Ectodermal cell (in vitro differentiated cells): ENCODE data around the gene IGSF3.
A peak's percentile ranks its signal among the peaks of the same experiment; 100 is the strongest.

ENCODE experiments used
- H3K27ac ChIP-seq: 2 replicates; pipeline ENCODE4 v1.7.0; 2013; ENCODE audit warnings: mild to moderate bottlenecking, low read depth, low read length; ENCODE audit not compliant: insufficient read depth, poor library complexity, severe bottlenecking
- H3K27me3 ChIP-seq: 2 replicates; pipeline ENCODE4 v1.7.0; 2013; ENCODE audit warnings: mild to moderate bottlenecking, low read length; ENCODE audit not compliant: insufficient read depth, control insufficient read depth, poor library complexity, severe bottlenecking
- H3K36me3 ChIP-seq: one replicate; pipeline ENCODE4 v1.7.0; 2013; ENCODE audit warnings: low read length; ENCODE audit not compliant: control insufficient read depth, insufficient read depth
- H3K4me1 ChIP-seq: one replicate; pipeline ENCODE4 v1.7.0; 2013; ENCODE audit warnings: low read length; ENCODE audit not compliant: control insufficient read depth, insufficient read depth
- H3K4me3 ChIP-seq: 2 replicates; pipeline ENCODE4 v1.7.0; 2013; ENCODE audit warnings: low read depth, low read length, control low read depth; ENCODE audit not compliant: insufficient read depth
- H3K9me3 ChIP-seq: 2 replicates; pipeline ENCODE4 v1.7.0; 2013; ENCODE audit warnings: mild to moderate bottlenecking, low read length, moderate library complexity; ENCODE audit not compliant: control insufficient read depth
- WGBS, 2 experiments: methylation state at CpG; one replicate each; pipeline ENCODE4 v1.1.7; 2013; ENCODE audit warnings: missing lambda C conversion rate in 2 of 2; 5-methylcytosine and 5-hydroxymethylcytosine counted together

IGSF3 gene

GRCh38 chr1:116677474-116678062, 10.0 kb upstream of the IGSF3 start:
- Histone ChIP-seq H3K36me3 (no peaks in the 10 kb centered on the region), H3K27me3 (no peaks in the 10 kb centered on the region)

GRCh38 chr1:116676291-116676690, 8.8 kb upstream of the IGSF3 start:
- 90 to 96% methylated on average over 2 of the region's 2 CpGs for WGBS, 2 experiments
- Histone ChIP-seq H3K36me3 (no peaks in the 10 kb centered on the region), H3K27ac (no peak overlapping the region), H3K4me3 (no peak overlapping the region), H3K27me3 (no peaks in the 10 kb centered on the region), H3K4me1 (peaks cover 2% of the 10 kb centered on the region), H3K9me3 (no peaks in the 10 kb centered on the region)

More at GRCh38 chr1:116677474-116678062, 10.0 kb upstream of the IGSF3 start:
- no peak overlapping the region for H3K27ac ChIP-seq
- H3K4me3 ChIP-seq, result no peak overlapping the region
- H3K4me1 ChIP-seq, result peaks cover 2% of the 10 kb centered on the region
- H3K9me3 ChIP-seq, result no peaks in the 10 kb centered on the region
- 91 to 92% methylated on average over 2 of the region's 2 CpGs for WGBS, 2 experiments

- H3K36me3 ChIP-seq, result no peaks in the 10 kb centered on the region
- peaks cover 2% of the 10 kb centered on the region for H3K4me1 ChIP-seq
- no peaks in the 10 kb centered on the region for H3K27me3 ChIP-seq
- no peaks in the 10 kb centered on the region for H3K9me3 ChIP-seq
- H3K4me3 ChIP-seq, result no peak overlapping the region
- 98 to 100% methylated on average over 2 of the region's 2 CpGs for WGBS, 2 experiments
- no peak overlapping the region for H3K27ac ChIP-seq
Measured at GRCh38 chr1:116674751-116675150, 7.2 kb upstream of the IGSF3 start.

- Histone ChIP-seq H3K9me3 (no peaks in the 10 kb centered on the region), H3K4me3 (no peak overlapping the region), H3K27me3 (no peaks in the 10 kb centered on the region), H3K27ac (no peak overlapping the region), H3K4me1 (no peaks in the 10 kb centered on the region), H3K36me3 (no peaks in the 10 kb centered on the region)
- WGBS, 2 experiments, result 78% methylated on average over 5 of the region's 5 CpGs
Measured at GRCh38 chr1:116674011-116674531, 6.5 kb upstream of the IGSF3 start.

GRCh38 chr1:116671912-116672311, 4.4 kb upstream of the IGSF3 start:
- Histone ChIP-seq H3K27ac (no peak overlapping the region), H3K4me1 (no peaks in the 10 kb centered on the region), H3K27me3 (peaks cover 5% of the 10 kb centered on the region), H3K4me3 (no peak overlapping the region), H3K9me3 (no peaks in the 10 kb centered on the region), H3K36me3 (no peaks in the 10 kb centered on the region)
- 84 to 90% methylated on average over 2 of the region's 2 CpGs for WGBS, 2 experiments

GRCh38 chr1:116671072-116671760, 3.7 kb upstream of the IGSF3 start:
- Histone ChIP-seq H3K27ac (no peak overlapping the region), H3K27me3 (peaks cover 12% of the 10 kb centered on the region), H3K9me3 (no peaks in the 10 kb centered on the region), H3K4me3 (no peak overlapping the region), H3K36me3 (no peaks in the 10 kb centered on the region), H3K4me1 (no peaks in the 10 kb centered on the region)
- 88% methylated on average over 7 of the region's 7 CpGs for WGBS, 2 experiments

- Histone ChIP-seq H3K9me3 (no peaks in the 10 kb centered on the region), H3K36me3 (no peaks in the 10 kb centered on the region), H3K4me1 (peaks cover 3% of the 10 kb centered on the region), H3K4me3 (peak overlapping the region; percentile 64), H3K27me3 (peaks cover 23% of the 10 kb centered on the region), H3K27ac (no peak overlapping the region)
- 89 to 90% methylated on average over 7 of the region's 7 CpGs for WGBS, 2 experiments
Measured at GRCh38 chr1:116668277-116668676, 744 bp upstream of the IGSF3 start.

- peaks cover 3% of the 10 kb centered on the region for H3K4me1 ChIP-seq
- no peaks in the 10 kb centered on the region for H3K36me3 ChIP-seq
- 0% methylated on average over 45 of the region's 45 CpGs for WGBS, 2 experiments
- H3K27me3 ChIP-seq, result peaks cover 23% of the 10 kb centered on the region
- H3K4me3 ChIP-seq, result peak overlapping the region; percentile 64
- no peak overlapping the region for H3K27ac ChIP-seq
- no peaks in the 10 kb centered on the region for H3K9me3 ChIP-seq
Measured at GRCh38 chr1:116667078-116667574, 407 bp downstream of the IGSF3 start.

GRCh38 chr1:116666187-116667077, 1.1 kb downstream of the IGSF3 start:
- H3K27ac ChIP-seq, result no peak overlapping the region
- WGBS, 2 experiments, result 14 to 15% methylated on average over 28 of the region's 28 CpGs
- H3K27me3 ChIP-seq, result peaks cover 23% of the 10 kb centered on the region

GRCh38 chr1:116664978-116665371, 2.6 kb downstream of the IGSF3 start:
- WGBS, 2 experiments, result 90 to 91% methylated on average over 4 of the region's 4 CpGs
- no peaks in the 10 kb centered on the region for H3K9me3 ChIP-seq
- no peak overlapping the region for H3K4me3 ChIP-seq
- no peak overlapping the region for H3K27ac ChIP-seq
- H3K36me3 ChIP-seq, result no peaks in the 10 kb centered on the region
- H3K27me3 ChIP-seq, result peaks cover 23% of the 10 kb centered on the region
- H3K4me1 ChIP-seq, result peaks cover 3% of the 10 kb centered on the region

More at GRCh38 chr1:116666187-116667077, 1.1 kb downstream of the IGSF3 start:
- H3K9me3 ChIP-seq, result no peaks in the 10 kb centered on the region
- H3K36me3 ChIP-seq, result no peaks in the 10 kb centered on the region
- peaks cover 3% of the 10 kb centered on the region for H3K4me1 ChIP-seq
- H3K4me3 ChIP-seq, result peak overlapping the region; percentile 64
